ENCODE measurements around the gene TMEM120B. TPM values are rescaled to one million over a fixed set of nuclear protein-coding genes. Genes with fewer than 3 reads are reported as not detected.
A peak's percentile ranks its signal among the peaks of the same experiment; 100 is the strongest.

Gene TMEM120B
- total RNA-seq, 5 donors from 2014 or later (not counting 1 experiment from before 2014, with no cell fraction given), result 7.9 to 11.1 (median 10.3) TPM

DNA sequence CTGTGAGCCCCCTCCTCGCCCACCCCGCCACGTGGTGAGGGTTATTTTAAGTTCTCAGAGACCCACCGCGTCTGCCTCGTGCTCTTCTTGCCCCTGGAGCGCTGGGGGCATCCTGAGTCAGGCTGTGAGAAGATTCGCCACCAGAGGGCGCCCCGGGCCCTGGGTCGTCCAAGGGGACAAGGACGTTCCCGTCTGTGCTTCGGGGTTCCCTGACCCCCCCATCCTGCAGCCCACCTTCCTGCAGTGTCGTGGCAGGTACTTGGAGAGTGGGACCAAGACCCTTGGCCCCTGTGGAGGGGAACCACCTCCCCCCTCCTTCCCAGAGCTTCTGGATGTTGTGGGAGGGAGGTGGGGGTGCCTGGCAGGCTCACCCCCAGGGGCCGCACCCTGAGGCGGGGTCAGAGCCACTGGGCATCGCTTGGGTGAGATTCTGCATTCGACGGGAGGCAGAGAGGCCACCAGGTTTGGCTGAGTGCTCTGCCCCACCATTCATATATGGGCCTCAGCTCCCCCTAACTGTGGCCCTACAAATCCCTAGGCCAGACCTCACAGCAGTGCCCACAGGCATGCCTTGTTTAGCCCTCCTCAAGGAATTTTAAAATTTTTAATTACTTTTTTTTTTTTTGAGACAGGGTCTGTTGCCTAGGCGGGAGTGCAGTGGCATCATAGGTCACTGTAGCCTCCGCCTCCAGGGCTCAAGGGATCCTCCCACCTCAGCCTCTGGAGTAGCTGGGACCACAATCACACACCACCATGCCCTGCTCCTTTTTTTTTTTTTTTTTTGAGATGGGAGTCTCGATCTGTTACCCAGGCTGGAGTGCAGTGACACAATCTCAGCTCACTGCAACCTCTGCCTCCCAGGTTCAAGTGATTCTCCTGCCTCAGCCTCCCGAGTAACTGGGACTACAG, 63.9 kb downstream of the TMEM120B start:
- ATAC-seq (replicated peaks in 1 of 4), result peak; percentile 75 to 79 (median 77)
- WGBS (ENCODE audit: insufficient coverage), result 0% methylated on average over 4 of the region's 24 CpGs
- DNase-seq, result peak; percentile 64 to 94 (median 87)
- peaks cover under 1 to 46% of the 10 kb centered on the region in 2 experiments for H3K4me1 ChIP-seq (ENCODE audit: control insufficient read depth in 1 of 2, extremely low read depth in 1 of 2, insufficient read depth in 2 of 2, low read length in 2 of 2)
- no peaks in the 10 kb centered on the region for H3K9me3 Mint-ChIP-seq
- no peak overlapping the region for H3K4me3 ChIP-seq (ENCODE audit: control insufficient read depth in 1 of 2, extremely low read depth in 1 of 2, low read length in 1 of 2)
- peak overlapping the region; percentile 66 to 76 for H3K27ac Mint-ChIP-seq
- no peak overlapping the region for H3K4me3 Mint-ChIP-seq
- no peaks in the 10 kb centered on the region for H3K9me3 ChIP-seq
- no peaks in the 10 kb centered on the region for H3K27me3 ChIP-seq (replicated peaks in 1 of 2; ENCODE audit: control insufficient read depth in 2 of 2, extremely low read depth in 1 of 2, insufficient read depth in 2 of 2, low read length in 1 of 2)
- peaks cover 23 to 38% of the 10 kb centered on the region in 2 donors for H3K36me3 ChIP-seq (ENCODE audit: control insufficient read depth in 2 of 2, extremely low read depth in 1 of 2, insufficient read depth in 1 of 2, low read length in 1 of 2)
- H3K4me1 Mint-ChIP-seq, result peaks cover 19 to 30% (median 19%) of the 10 kb centered on the region in 3 donors
- CTCF ChIA-PET, result interaction anchor here (0.6 to 3.1 kb wide), 11 partner anchors 11 to 255 kb away, joined by 3 to 24 read pairs (median 5); partner anchors contain the start of gene RHOF (in 2 of the 2)
- H3K27ac ChIP-seq (ENCODE audit: low read length), result peak overlapping the region; percentile 67
- POLR2A ChIA-PET, result interaction anchor here (0.5 to 0.7 kb wide), 4 partner anchors 27 to 425 kb away, joined by 3 to 10 read pairs (median 5); no protein-coding TSS in a partner anchor
- no peaks in the 10 kb centered on the region for H3K27me3 Mint-ChIP-seq
- peaks cover 14% of the 10 kb centered on the region for H3K36me3 Mint-ChIP-seq

DNA sequence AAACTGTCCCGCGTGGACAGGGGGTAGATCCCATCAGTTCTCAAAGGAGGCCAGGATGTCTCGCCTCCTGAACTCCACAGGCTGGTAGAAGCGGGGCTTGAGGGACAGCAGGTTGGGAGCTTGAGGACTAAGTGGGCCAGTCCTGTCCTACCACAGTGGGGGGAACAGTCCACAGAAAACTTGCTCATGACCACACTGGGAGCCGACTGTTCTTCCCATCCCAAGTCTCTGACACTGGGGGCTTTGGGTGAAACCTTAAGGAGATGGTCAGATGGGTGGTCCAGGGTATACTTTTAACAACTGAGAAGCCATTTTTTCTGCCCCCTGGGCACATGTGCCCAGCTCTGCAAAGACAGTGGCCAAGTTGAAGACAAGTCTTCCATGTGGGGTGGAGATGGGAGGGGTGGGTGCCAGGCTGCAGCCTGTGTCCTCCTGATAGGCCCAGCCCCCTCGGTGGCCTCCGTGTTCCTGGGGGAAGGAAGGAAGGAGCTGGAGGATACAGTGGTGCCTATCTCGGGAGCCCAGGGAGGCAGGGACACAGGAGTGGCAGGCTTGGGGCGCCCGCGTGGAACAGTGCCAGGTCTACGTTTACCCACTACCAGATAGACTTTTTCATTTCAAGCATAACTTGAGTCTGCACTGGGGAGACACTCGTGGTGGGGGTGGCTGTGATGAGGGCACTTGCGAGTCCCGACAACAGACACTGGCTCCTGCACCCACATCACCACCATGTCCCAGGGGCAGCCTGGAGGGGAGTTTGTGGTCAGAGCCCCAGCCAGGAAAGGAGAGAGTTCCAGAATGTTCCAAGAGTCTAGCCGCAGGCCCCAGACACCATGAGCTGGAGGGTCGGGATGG, 66.2 kb downstream of the TMEM120B start:
- DNase-seq (no peak), ATAC-seq (replicated peaks in 1 of 4) (no peak)
- ChIA-PET POLR2A (interaction anchor here (0.5 to 0.6 kb wide), 3 partner anchors 13 to 38 kb away, joined by 3 to 8 read pairs (median 3); no protein-coding TSS in a partner anchor), CTCF (interaction anchor here in 1 of 2 donors (1.0 kb wide), 1 partner anchor 15 kb away, joined by 5 read pairs; no protein-coding TSS in a partner anchor)
- no peaks in the 10 kb centered on the region for H3K9me3 Mint-ChIP-seq
- peaks cover 31 to 47% (median 35%) of the 10 kb centered on the region in 3 donors for H3K4me1 Mint-ChIP-seq
- H3K36me3 ChIP-seq (ENCODE audit: control insufficient read depth in 2 of 2, extremely low read depth in 1 of 2, insufficient read depth in 1 of 2, low read length in 1 of 2), result peaks cover 24 to 45% of the 10 kb centered on the region in 2 donors
- H3K27ac Mint-ChIP-seq, result peak overlapping the region; percentile 73 to 80
- H3K27me3 Mint-ChIP-seq, result no peaks in the 10 kb centered on the region
- peaks cover 8 to 61% of the 10 kb centered on the region in 2 experiments for H3K4me1 ChIP-seq (ENCODE audit: control insufficient read depth in 1 of 2, extremely low read depth in 1 of 2, insufficient read depth in 2 of 2, low read length in 2 of 2)
- no peaks in the 10 kb centered on the region for H3K9me3 ChIP-seq
- 75% methylated on average over 8 of the region's 17 CpGs for WGBS (ENCODE audit: insufficient coverage)
- peaks cover 19% of the 10 kb centered on the region for H3K36me3 Mint-ChIP-seq
- no peaks in the 10 kb centered on the region for H3K27me3 ChIP-seq (replicated peaks in 1 of 2; ENCODE audit: control insufficient read depth in 2 of 2, extremely low read depth in 1 of 2, insufficient read depth in 2 of 2, low read length in 1 of 2)
- no peak overlapping the region for H3K27ac ChIP-seq (ENCODE audit: low read length)
- no peak overlapping the region for H3K4me3 Mint-ChIP-seq
- no peak overlapping the region for H3K4me3 ChIP-seq (ENCODE audit: control insufficient read depth in 1 of 2, extremely low read depth in 1 of 2, low read length in 1 of 2)

DNA sequence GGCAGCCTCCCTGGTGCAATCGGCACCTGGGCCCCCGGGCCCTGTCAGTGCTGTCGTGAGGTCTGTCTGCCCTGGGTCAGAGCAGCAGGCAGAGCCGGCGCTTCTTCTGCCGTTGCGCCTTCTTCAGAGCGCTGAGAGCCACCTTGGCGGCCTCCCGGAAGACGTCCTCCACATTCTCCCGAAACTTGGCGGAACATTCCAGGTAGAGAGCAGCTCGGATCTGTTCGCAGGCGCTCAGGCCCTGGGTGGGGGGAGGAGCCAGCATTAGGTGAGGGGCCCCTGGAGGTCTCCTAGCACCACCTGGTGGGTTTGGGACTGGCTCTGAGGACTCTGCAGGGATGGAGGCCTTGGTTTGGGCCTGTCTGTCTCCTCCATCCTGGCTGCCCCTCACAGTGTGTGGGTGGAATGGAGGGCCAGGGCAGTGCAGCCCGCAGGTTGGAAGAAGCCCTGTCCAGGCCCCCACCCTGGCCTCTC, 66.9 kb downstream of the TMEM120B start:
- Histone ChIP-seq H3K4me3 (ENCODE audit: control insufficient read depth in 1 of 2, extremely low read depth in 1 of 2, low read length in 1 of 2) (no peak overlapping the region), H3K27me3 (replicated peaks in 1 of 2; ENCODE audit: control insufficient read depth in 2 of 2, extremely low read depth in 1 of 2, insufficient read depth in 2 of 2, low read length in 1 of 2) (no peaks in the 10 kb centered on the region), H3K9me3 (no peaks in the 10 kb centered on the region), H3K27ac (ENCODE audit: low read length) (no peak overlapping the region), H3K4me1 (ENCODE audit: control insufficient read depth in 1 of 2, extremely low read depth in 1 of 2, insufficient read depth in 2 of 2, low read length in 2 of 2) (peaks cover 11 to 68% of the 10 kb centered on the region in 2 experiments), H3K36me3 (ENCODE audit: control insufficient read depth in 2 of 2, extremely low read depth in 1 of 2, insufficient read depth in 1 of 2, low read length in 1 of 2) (peaks cover 24 to 45% of the 10 kb centered on the region in 2 donors)
- Mint-ChIP-seq H3K36me3 (peaks cover 21% of the 10 kb centered on the region), H3K27me3 (no peaks in the 10 kb centered on the region), H3K9me3 (no peaks in the 10 kb centered on the region), H3K27ac (no peak overlapping the region), H3K4me3 (no peak overlapping the region), H3K4me1 (peaks cover 38 to 52% (median 41%) of the 10 kb centered on the region in 3 donors)
- ChIA-PET POLR2A (interaction anchor here (0.5 to 0.6 kb wide), 2 partner anchors 14 to 25 kb away, joined by 3 read pairs; no protein-coding TSS in a partner anchor), CTCF (interaction anchor here in 1 of 2 donors (1.0 kb wide), 1 partner anchor 15 kb away, joined by 5 read pairs; no protein-coding TSS in a partner anchor)
- ATAC-seq (replicated peaks in 1 of 4), result no peak
- WGBS (ENCODE audit: insufficient coverage), result 96% methylated on average over 12 of the region's 17 CpGs
- no peak for DNase-seq

DNA sequence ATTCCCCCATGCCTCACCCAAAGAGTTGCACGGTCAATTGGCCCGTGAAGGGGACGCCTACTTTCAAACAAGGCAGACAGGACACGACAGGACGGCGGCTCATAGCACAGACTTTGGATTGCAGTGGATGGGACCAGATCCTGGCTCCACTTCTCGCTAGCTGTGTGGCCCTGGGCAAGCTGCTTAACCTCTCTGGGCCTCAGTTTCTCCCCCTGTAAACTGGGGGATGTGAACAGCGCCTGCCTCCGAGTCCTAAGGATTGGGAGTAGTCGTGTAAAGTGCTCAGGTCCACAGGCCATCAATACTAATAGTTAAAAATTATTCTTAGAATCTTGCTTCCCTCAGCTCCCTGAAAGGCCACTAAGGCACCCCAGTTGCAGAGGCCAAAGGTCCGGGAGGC, 67.9 kb downstream of the TMEM120B start:
- Histone ChIP-seq H3K36me3 (ENCODE audit: control insufficient read depth in 2 of 2, extremely low read depth in 1 of 2, insufficient read depth in 1 of 2, low read length in 1 of 2) (peaks cover 24 to 48% of the 10 kb centered on the region in 2 donors), H3K4me3 (ENCODE audit: control insufficient read depth in 1 of 2, extremely low read depth in 1 of 2, low read length in 1 of 2) (no peak overlapping the region), H3K9me3 (no peaks in the 10 kb centered on the region), H3K27ac (ENCODE audit: low read length) (no peak overlapping the region), H3K27me3 (replicated peaks in 1 of 2; ENCODE audit: control insufficient read depth in 2 of 2, extremely low read depth in 1 of 2, insufficient read depth in 2 of 2, low read length in 1 of 2) (no peaks in the 10 kb centered on the region), H3K4me1 (ENCODE audit: control insufficient read depth in 1 of 2, extremely low read depth in 1 of 2, insufficient read depth in 2 of 2, low read length in 2 of 2) (peaks cover 17 to 76% of the 10 kb centered on the region in 2 experiments)
- no peaks in the 10 kb centered on the region for H3K9me3 Mint-ChIP-seq
- H3K4me3 Mint-ChIP-seq, result no peak overlapping the region
- H3K27me3 Mint-ChIP-seq, result no peaks in the 10 kb centered on the region
- DNase-seq (no peak), ATAC-seq (replicated peaks in 1 of 4) (no peak)
- peaks cover 45 to 61% (median 50%) of the 10 kb centered on the region in 3 donors for H3K4me1 Mint-ChIP-seq
- H3K27ac Mint-ChIP-seq, result peak overlapping the region; percentile 49 to 68
- CTCF ChIA-PET, result interaction anchor here (0.6 to 2.9 kb wide), 4 partner anchors 13 to 103 kb away, joined by 3 to 45 read pairs (median 6); partner anchors contain the start of gene RHOF (in 1 of the 2)
- WGBS (ENCODE audit: insufficient coverage), result 97% methylated on average over 5 of the region's 11 CpGs
- H3K36me3 Mint-ChIP-seq, result peaks cover 26% of the 10 kb centered on the region
- POLR2A ChIA-PET, result interaction anchor here (0.6 to 2.2 kb wide), 2 partner anchors 10 to 14 kb away, joined by 3 to 7 read pairs; no protein-coding TSS in a partner anchor

DNA sequence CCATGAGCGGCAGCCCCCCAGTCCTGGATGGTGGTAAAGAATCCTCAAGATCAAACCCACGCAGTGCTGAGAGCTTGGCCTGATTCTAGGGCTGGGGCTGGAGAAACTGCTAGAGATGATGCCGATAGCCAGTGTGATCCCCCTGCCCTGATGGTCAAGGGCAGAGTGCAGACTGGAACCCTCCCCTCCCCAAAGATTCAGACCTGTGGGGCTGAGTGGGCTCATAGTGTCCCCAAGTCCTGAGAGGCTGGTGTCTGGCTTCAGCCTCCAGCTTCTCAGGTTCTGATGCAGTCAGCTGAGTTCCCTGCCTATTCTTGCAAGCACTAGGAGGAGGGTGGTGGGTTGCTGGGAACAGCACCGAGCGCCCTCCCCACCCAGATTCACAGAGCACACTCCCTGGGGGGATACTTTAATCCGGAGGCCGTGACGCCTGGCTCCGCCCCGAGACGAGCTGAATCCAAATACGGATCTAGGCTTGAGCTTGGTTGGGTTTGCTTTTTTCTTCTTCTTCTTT, 69.0 kb downstream of the TMEM120B start:
- H3K4me1 ChIP-seq (ENCODE audit: control insufficient read depth in 1 of 2, extremely low read depth in 1 of 2, insufficient read depth in 2 of 2, low read length in 2 of 2), result peaks cover 20 to 76% of the 10 kb centered on the region in 2 experiments
- no peaks in the 10 kb centered on the region for H3K27me3 ChIP-seq (replicated peaks in 1 of 2; ENCODE audit: control insufficient read depth in 2 of 2, extremely low read depth in 1 of 2, insufficient read depth in 2 of 2, low read length in 1 of 2)
- peaks cover 51 to 67% (median 61%) of the 10 kb centered on the region in 3 donors for H3K4me1 Mint-ChIP-seq
- peak in 3 of 4 experiments; percentile 4 to 12 (median 6) for ATAC-seq (replicated peaks in 1 of 4)
- 80% methylated on average over 1 of the region's 12 CpGs for WGBS (ENCODE audit: insufficient coverage)
- H3K4me3 Mint-ChIP-seq, result peak overlapping the region; percentile 56 to 94 (median 64)
- peaks cover 24 to 50% of the 10 kb centered on the region in 2 donors for H3K36me3 ChIP-seq (ENCODE audit: control insufficient read depth in 2 of 2, extremely low read depth in 1 of 2, insufficient read depth in 1 of 2, low read length in 1 of 2)
- no peak for DNase-seq
- no peaks in the 10 kb centered on the region for H3K9me3 Mint-ChIP-seq
- no peaks in the 10 kb centered on the region for H3K27me3 Mint-ChIP-seq
- peaks cover 26% of the 10 kb centered on the region for H3K36me3 Mint-ChIP-seq
- no peaks in the 10 kb centered on the region for H3K9me3 ChIP-seq
- H3K4me3 ChIP-seq (ENCODE audit: control insufficient read depth in 1 of 2, extremely low read depth in 1 of 2, low read length in 1 of 2), result no peak overlapping the region
- POLR2A ChIA-PET, result interaction anchor here (0.7 to 2.2 kb wide), 6 partner anchors 8 to 83 kb away, joined by 3 to 7 read pairs (median 4); partner anchors contain the start of gene RHOF (in 1 of the 2)
- H3K27ac ChIP-seq (ENCODE audit: low read length), result peak overlapping the region; percentile 68
- H3K27ac Mint-ChIP-seq, result peak overlapping the region; percentile 95 to 96
- CTCF ChIA-PET, result interaction anchor here (0.5 to 2.9 kb wide), 8 partner anchors 8 to 287 kb away, joined by 3 to 45 read pairs (median 6); partner anchors contain the start of gene RHOF (in 1 of the 2)
